Transverse colon (tissue), 4 donors: Measurements from ENCODE around the gene FAM83E.

Experiments used
- POLR2A ChIP-seq: fragments of 450-650 bp; IDR thresholded peaks from one replicate; pipeline ENCODE4 v1.6.1; 2016; ENCODE audit warnings: antibody characterized with exemption, mild to moderate bottlenecking, moderate library complexity
- POLR2AphosphoS5 ChIP-seq, 3 donors: sonication (generic); formaldehyde crosslinking; IDR thresholded peaks; one replicate each; pipeline ENCODE4 v1.6.1; 2016; ENCODE audit warnings: antibody characterized with exemption in 3 of 3
- TF ChIP-seq, protein P1 (sequence below), 5 experiments: fragments of 200-600 bp in 3 of 5; fragments of 450-650 bp in 2 of 5; sonication (generic) in 3 of 5; IDR thresholded peaks; 1 replicate in 2 of 5; 2 replicates in 3 of 5; pipeline ENCODE4 v1.5.1; 2016 to 2017; ENCODE audit warnings: antibody characterized with exemption in 5 of 5, inconsistent platforms in 3 of 5, mild to moderate bottlenecking in 2 of 5, moderate library complexity in 1 of 5

DNA sequence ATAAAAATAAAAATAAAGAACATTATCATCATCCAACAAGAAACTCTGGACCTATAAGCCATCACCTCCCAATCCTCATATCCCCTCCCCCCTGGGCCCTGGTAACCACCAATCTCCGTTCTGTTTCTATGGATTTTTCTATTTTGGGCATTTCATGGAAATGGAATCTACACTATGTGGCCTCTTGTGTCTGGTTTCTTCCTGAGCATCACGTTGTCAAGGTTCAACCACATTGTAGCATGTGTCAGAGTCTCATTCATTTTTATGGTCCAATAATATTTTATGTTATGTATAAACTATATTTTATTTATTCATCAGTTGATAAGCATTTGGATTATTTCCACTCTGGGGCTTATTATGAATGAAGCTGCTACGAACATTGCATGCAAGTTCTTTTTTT lies 36.0 kb downstream of the FAM83E start:
- TF ChIP-seq, protein P1, sequence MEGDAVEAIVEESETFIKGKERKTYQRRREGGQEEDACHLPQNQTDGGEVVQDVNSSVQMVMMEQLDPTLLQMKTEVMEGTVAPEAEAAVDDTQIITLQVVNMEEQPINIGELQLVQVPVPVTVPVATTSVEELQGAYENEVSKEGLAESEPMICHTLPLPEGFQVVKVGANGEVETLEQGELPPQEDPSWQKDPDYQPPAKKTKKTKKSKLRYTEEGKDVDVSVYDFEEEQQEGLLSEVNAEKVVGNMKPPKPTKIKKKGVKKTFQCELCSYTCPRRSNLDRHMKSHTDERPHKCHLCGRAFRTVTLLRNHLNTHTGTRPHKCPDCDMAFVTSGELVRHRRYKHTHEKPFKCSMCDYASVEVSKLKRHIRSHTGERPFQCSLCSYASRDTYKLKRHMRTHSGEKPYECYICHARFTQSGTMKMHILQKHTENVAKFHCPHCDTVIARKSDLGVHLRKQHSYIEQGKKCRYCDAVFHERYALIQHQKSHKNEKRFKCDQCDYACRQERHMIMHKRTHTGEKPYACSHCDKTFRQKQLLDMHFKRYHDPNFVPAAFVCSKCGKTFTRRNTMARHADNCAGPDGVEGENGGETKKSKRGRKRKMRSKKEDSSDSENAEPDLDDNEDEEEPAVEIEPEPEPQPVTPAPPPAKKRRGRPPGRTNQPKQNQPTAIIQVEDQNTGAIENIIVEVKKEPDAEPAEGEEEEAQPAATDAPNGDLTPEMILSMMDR (IDR thresholded peaks at IDR 0.05): no peak
- TF ChIP-seq POLR2A (no peak), POLR2AphosphoS5 (IDR thresholded peaks at IDR 0.05) (no peak)
